ENCODE data around the gene USP1.

Gene USP1

DNA sequence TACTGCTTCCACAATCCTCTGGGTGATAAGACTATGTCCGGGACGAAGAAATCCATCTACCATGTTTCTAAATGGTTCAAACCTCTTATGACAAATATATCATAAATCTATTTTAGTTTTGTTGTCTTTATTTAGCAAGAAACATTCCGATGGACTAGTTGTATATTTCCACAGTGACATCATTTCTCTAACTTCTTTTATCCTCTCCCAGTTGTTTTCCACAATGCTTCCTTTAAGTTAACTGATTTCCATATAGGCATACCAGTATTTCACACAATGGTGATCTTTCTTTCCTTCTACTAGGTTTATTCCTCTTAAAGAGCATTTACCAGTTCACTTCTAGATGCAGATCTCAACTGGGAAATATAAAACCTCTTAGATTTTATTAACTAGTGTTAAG is 44.8 kb downstream of the USP1 start:
- H3K27ac ChIP-seq (ENCODE audit: insufficient read depth, low read length, poor library complexity, severe bottlenecking), result no peak overlapping the region
- H3K4me3 ChIP-seq (ENCODE audit: insufficient read depth, low read depth, low read length, poor library complexity, severe bottlenecking), result no peak overlapping the region
- no peaks in the 10 kb centered on the region for H3K4me1 ChIP-seq (ENCODE audit: control insufficient read depth, insufficient read depth, low read length, poor library complexity, severe bottlenecking)
- no peak for DNase-seq
- H3K36me3 ChIP-seq (ENCODE audit: control insufficient read depth, insufficient read depth, low read length), result no peaks in the 10 kb centered on the region
- no peaks in the 10 kb centered on the region for H3K27me3 ChIP-seq (replicated peaks; ENCODE audit: control insufficient read depth, insufficient read depth, low read length, poor library complexity, severe bottlenecking)
- no peaks in the 10 kb centered on the region for H3K9me3 ChIP-seq (ENCODE audit: control insufficient read depth, low read length)

DNA sequence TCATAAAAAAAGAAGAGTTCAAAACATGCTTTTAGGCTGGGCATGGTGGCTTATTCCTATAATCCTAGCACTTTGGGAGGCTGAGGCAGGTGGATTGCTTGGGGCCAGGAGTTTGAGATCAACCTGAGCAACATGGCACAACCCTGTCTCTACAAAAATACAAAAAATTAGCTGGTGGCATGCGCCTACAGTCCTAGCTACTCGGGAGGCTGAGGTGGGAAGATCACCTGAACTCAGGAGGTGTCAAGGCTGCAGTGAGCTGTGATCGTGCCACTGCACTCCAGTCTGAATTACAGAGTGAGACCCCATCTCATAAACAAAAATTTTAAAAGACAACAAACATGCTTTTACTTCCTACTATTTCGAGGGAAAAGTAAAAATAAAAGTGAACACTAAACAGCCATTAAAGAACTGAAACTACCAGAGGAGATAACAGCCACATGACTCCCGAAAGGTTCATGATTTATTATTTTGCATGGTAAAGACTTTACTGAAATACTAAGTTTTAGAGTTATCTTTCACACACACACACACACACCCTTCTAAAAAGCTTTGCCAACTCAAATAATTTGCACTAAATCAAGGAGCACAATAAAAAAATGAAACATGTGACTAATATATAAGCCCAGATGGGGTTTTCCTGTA is 48.1 kb downstream of the USP1 start:
- no peak overlapping the region for H3K27ac ChIP-seq (ENCODE audit: insufficient read depth, low read length, poor library complexity, severe bottlenecking)
- no peaks in the 10 kb centered on the region for H3K9me3 ChIP-seq (ENCODE audit: control insufficient read depth, low read length)
- H3K27me3 ChIP-seq (replicated peaks; ENCODE audit: control insufficient read depth, insufficient read depth, low read length, poor library complexity, severe bottlenecking), result no peaks in the 10 kb centered on the region
- H3K4me3 ChIP-seq (ENCODE audit: insufficient read depth, low read depth, low read length, poor library complexity, severe bottlenecking), result no peak overlapping the region
- DNase-seq, result no peak
- no peaks in the 10 kb centered on the region for H3K4me1 ChIP-seq (ENCODE audit: control insufficient read depth, insufficient read depth, low read length, poor library complexity, severe bottlenecking)
- no peaks in the 10 kb centered on the region for H3K36me3 ChIP-seq (ENCODE audit: control insufficient read depth, insufficient read depth, low read length)

DNA sequence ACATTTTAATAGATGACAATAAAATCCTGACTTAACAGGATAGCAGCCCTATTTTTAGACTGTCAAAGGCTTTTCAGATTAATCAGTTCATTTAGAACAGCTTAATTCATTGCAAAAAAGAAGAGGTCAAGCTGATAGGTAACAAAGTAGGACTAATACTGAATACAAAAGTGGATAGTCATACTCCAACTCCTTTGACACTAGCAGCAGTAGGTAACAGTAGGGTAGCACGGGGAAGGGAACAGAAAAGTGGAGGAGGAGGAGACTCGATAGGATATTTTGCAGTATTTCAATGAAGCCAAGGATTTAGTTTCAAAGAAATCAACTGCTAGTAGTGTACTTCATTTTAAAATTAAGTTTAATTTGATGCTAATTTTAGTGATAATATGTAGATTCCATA is 51.1 kb downstream of the USP1 start:
- no peaks in the 10 kb centered on the region for H3K4me1 ChIP-seq (ENCODE audit: control insufficient read depth, insufficient read depth, low read length, poor library complexity, severe bottlenecking)
- H3K36me3 ChIP-seq (ENCODE audit: control insufficient read depth, insufficient read depth, low read length), result peaks cover 5% of the 10 kb centered on the region
- H3K27me3 ChIP-seq (replicated peaks; ENCODE audit: control insufficient read depth, insufficient read depth, low read length, poor library complexity, severe bottlenecking), result no peaks in the 10 kb centered on the region
- no peak overlapping the region for H3K4me3 ChIP-seq (ENCODE audit: insufficient read depth, low read depth, low read length, poor library complexity, severe bottlenecking)
- no peaks in the 10 kb centered on the region for H3K9me3 ChIP-seq (ENCODE audit: control insufficient read depth, low read length)
- H3K27ac ChIP-seq (ENCODE audit: insufficient read depth, low read length, poor library complexity, severe bottlenecking), result no peak overlapping the region
- no peak for DNase-seq

DNA sequence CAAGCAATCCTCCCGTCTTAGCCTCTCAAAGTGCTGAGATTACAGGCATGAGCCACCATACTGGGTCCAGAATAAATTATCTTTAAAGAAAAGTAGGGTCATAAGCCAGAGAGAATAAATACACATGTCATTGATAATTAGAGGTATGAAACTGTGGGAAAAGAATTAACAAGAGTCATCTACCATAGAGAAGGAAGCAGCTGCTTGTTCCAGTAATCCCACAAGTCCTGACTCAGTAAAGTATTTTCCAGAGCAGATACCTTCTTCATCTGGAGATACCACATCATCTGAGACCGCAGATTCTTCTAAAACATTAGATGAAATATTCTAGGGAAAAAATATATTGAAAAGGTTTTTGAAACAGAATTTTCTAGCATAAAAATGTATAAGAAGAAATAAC is 55.7 kb downstream of the USP1 start:
- Histone ChIP-seq H3K4me3 (ENCODE audit: insufficient read depth, low read depth, low read length, poor library complexity, severe bottlenecking) (no peak overlapping the region), H3K36me3 (ENCODE audit: control insufficient read depth, insufficient read depth, low read length) (peaks cover 5% of the 10 kb centered on the region), H3K4me1 (ENCODE audit: control insufficient read depth, insufficient read depth, low read length, poor library complexity, severe bottlenecking) (no peaks in the 10 kb centered on the region), H3K27ac (ENCODE audit: insufficient read depth, low read length, poor library complexity, severe bottlenecking) (no peak overlapping the region), H3K27me3 (replicated peaks; ENCODE audit: control insufficient read depth, insufficient read depth, low read length, poor library complexity, severe bottlenecking) (no peaks in the 10 kb centered on the region), H3K9me3 (ENCODE audit: control insufficient read depth, low read length) (no peaks in the 10 kb centered on the region)
- DNase-seq, result no peak

DNA sequence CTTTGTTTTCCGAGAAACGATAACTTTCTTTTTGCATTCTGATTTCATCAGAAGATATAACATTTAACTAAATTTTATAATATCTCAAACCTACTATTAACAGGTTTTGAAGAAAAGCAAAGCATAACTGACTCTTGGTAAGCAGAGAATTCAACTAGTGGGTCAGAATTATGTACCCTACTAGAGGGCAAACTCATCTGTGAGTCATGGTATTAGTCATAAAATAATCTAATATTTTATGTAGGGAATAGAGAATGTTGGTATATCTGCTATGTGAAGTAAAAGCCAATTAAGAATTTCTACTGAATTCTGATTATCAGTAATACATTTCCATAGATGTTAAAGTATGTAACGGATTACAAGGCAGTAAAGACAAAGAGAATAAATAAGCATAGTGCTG is 56.8 kb downstream of the USP1 start:
- no peak for DNase-seq
- no peaks in the 10 kb centered on the region for H3K9me3 ChIP-seq (ENCODE audit: control insufficient read depth, low read length)
- H3K4me1 ChIP-seq (ENCODE audit: control insufficient read depth, insufficient read depth, low read length, poor library complexity, severe bottlenecking), result no peaks in the 10 kb centered on the region
- no peak overlapping the region for H3K4me3 ChIP-seq (ENCODE audit: insufficient read depth, low read depth, low read length, poor library complexity, severe bottlenecking)
- peaks cover 5% of the 10 kb centered on the region for H3K36me3 ChIP-seq (ENCODE audit: control insufficient read depth, insufficient read depth, low read length)
- no peak overlapping the region for H3K27ac ChIP-seq (ENCODE audit: insufficient read depth, low read length, poor library complexity, severe bottlenecking)
- no peaks in the 10 kb centered on the region for H3K27me3 ChIP-seq (replicated peaks; ENCODE audit: control insufficient read depth, insufficient read depth, low read length, poor library complexity, severe bottlenecking)

DNA sequence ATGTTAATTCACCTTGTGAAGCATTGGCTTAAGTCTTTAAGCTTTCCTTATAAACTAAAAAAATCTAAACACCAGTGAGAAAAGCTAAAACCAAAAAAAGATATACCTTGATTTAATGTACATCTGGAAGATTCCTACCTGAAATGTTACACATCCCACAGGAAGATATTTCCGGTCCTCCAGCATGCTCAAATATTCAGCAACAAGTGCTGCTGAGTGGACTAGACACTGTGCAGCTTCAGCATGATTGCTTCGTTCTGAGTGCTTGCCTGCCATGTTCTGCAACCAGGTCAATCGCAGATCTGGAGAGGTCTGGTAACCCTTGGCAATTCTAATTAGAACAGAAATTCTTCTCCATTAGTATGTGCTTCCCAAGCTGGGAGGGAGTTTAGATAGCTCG is 57.3 kb downstream of the USP1 start:
- Histone ChIP-seq H3K4me3 (ENCODE audit: insufficient read depth, low read depth, low read length, poor library complexity, severe bottlenecking) (no peak overlapping the region), H3K27ac (ENCODE audit: insufficient read depth, low read length, poor library complexity, severe bottlenecking) (no peak overlapping the region), H3K27me3 (replicated peaks; ENCODE audit: control insufficient read depth, insufficient read depth, low read length, poor library complexity, severe bottlenecking) (no peaks in the 10 kb centered on the region), H3K9me3 (ENCODE audit: control insufficient read depth, low read length) (no peaks in the 10 kb centered on the region), H3K36me3 (ENCODE audit: control insufficient read depth, insufficient read depth, low read length) (peaks cover 5% of the 10 kb centered on the region), H3K4me1 (ENCODE audit: control insufficient read depth, insufficient read depth, low read length, poor library complexity, severe bottlenecking) (no peaks in the 10 kb centered on the region)
- no peak for DNase-seq

DNA sequence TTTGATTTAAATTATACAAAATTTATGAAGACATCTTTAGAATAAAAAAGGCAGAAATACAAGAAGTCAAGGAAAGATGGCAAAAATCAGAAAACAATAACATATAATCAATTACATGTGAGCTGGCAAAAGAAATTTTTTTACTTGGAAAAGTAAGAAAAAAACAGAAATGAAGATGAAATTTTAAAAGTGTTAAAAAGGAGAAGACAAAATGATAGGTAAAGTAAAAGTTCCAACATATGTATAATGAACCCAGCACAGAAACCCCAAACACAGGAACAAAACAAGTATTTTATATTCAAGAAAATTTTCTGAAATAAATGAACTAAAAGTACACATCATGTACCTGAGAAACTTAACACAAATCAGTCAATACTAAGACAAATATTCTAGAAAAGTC is 63.4 kb downstream of the USP1 start:
- no peak for DNase-seq
- no peaks in the 10 kb centered on the region for H3K4me1 ChIP-seq (ENCODE audit: control insufficient read depth, insufficient read depth, low read length, poor library complexity, severe bottlenecking)
- H3K36me3 ChIP-seq (ENCODE audit: control insufficient read depth, insufficient read depth, low read length), result no peaks in the 10 kb centered on the region

More for the DNA sequence above, 63.4 kb downstream of the USP1 start:
- Histone ChIP-seq H3K27ac (ENCODE audit: insufficient read depth, low read length, poor library complexity, severe bottlenecking) (no peak overlapping the region), H3K4me3 (ENCODE audit: insufficient read depth, low read depth, low read length, poor library complexity, severe bottlenecking) (no peak overlapping the region), H3K27me3 (replicated peaks; ENCODE audit: control insufficient read depth, insufficient read depth, low read length, poor library complexity, severe bottlenecking) (no peaks in the 10 kb centered on the region), H3K9me3 (ENCODE audit: control insufficient read depth, low read length) (no peaks in the 10 kb centered on the region)

All from effector memory CD4-positive, alpha-beta T cell (primary cell).